Gastroesophageal sphincter (tissue), 3 donors: Measurements from ENCODE around the gene HNRNPM.

Experiments
- POLR2A ChIP-seq, 2 donors: fragments of 450-650 bp; IDR thresholded peaks; one replicate each; pipeline ENCODE4 v1.6.1; 2017; ENCODE audit warnings: antibody characterized with exemption in 2 of 2, mild to moderate bottlenecking in 2 of 2, moderate library complexity in 1 of 2
- POLR2AphosphoS5 ChIP-seq: sonication (generic); formaldehyde crosslinking; IDR thresholded peaks from one replicate; pipeline ENCODE4 v1.6.1; 2017; ENCODE audit warnings: antibody characterized with exemption
- TF ChIP-seq, protein P1 (sequence below), 4 experiments: fragments of 200-600 bp in 2 of 4; fragments of 450-650 bp in 2 of 4; sonication (generic) in 1 of 4; IDR thresholded peaks; one replicate each; pipeline ENCODE4 v1.5.1; 2017 to 2019; ENCODE audit warnings: antibody characterized with exemption in 4 of 4, mild to moderate bottlenecking in 2 of 4, moderate library complexity in 2 of 4

GRCh38 chr19:8487137-8487851 lies 42.5 kb downstream of the HNRNPM start:
- TF ChIP-seq, protein P1, sequence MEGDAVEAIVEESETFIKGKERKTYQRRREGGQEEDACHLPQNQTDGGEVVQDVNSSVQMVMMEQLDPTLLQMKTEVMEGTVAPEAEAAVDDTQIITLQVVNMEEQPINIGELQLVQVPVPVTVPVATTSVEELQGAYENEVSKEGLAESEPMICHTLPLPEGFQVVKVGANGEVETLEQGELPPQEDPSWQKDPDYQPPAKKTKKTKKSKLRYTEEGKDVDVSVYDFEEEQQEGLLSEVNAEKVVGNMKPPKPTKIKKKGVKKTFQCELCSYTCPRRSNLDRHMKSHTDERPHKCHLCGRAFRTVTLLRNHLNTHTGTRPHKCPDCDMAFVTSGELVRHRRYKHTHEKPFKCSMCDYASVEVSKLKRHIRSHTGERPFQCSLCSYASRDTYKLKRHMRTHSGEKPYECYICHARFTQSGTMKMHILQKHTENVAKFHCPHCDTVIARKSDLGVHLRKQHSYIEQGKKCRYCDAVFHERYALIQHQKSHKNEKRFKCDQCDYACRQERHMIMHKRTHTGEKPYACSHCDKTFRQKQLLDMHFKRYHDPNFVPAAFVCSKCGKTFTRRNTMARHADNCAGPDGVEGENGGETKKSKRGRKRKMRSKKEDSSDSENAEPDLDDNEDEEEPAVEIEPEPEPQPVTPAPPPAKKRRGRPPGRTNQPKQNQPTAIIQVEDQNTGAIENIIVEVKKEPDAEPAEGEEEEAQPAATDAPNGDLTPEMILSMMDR (IDR thresholded peaks at IDR 0.05) = no peak
- TF ChIP-seq POLR2A (IDR thresholded peaks at IDR 0.05) (no peak), POLR2AphosphoS5 (no peak)
